Hepatocyte (in vitro differentiated cells): ENCODE data around the gene CKAP5.

Source experiments
- EZH2 ChIP-seq: fragments of 200-600 bp; sonication (generic); IDR thresholded peaks from 2 replicates; pipeline ENCODE4 v1.6.1; 2016; ENCODE audit warnings: antibody characterized with exemption, mild to moderate bottlenecking, borderline replicate concordance
- TF ChIP-seq, protein P1 (sequence below): fragments of 200-600 bp; sonication (generic); IDR thresholded peaks from 2 replicates; pipeline ENCODE4 v1.5.1; 2016; ENCODE audit warnings: antibody characterized with exemption, mild to moderate bottlenecking; ENCODE audit not compliant: poor library complexity

DNA sequence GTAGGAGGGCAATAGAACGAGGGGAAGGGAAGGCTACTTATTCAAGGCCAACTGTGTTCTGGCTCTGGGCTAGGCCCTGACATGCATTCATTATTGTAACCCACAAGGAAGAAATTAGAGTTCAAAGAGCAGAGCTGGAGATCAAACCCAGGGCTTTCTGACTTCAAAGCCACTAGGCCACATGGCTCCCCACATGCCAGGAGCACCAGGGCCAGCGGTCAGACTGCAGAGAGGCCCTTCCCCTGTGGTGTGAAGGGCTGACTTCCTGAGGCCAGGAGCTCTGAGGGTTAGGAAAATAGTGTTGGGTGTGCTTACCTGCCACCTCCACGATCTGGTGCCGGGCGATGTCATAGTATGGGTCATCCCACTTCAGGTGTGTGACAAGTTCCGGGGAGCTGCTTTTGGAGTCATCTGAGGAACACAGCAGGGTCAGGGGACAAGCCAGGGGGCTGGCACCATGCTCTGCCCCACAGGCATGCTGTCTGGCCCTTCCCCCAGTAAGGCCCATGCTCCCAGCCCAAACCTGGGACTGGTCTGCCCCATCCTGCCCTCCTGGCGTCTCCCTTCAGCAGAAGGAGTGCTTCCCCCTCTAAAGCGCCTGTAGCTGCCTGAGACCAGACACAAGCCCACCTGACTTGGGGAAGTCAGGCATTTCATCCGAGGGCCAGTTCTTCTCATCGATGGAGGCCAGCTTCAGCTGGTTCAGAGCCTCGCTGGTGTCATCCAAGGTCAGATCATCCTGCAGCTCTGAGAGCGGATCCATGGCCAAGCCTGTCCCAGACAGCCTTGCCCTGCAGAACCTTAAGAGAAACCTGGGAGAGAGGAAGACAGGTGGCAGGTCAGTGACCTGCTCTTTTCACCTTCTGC is 150.5 kb downstream of the CKAP5 start:
- TF ChIP-seq, protein P1, sequence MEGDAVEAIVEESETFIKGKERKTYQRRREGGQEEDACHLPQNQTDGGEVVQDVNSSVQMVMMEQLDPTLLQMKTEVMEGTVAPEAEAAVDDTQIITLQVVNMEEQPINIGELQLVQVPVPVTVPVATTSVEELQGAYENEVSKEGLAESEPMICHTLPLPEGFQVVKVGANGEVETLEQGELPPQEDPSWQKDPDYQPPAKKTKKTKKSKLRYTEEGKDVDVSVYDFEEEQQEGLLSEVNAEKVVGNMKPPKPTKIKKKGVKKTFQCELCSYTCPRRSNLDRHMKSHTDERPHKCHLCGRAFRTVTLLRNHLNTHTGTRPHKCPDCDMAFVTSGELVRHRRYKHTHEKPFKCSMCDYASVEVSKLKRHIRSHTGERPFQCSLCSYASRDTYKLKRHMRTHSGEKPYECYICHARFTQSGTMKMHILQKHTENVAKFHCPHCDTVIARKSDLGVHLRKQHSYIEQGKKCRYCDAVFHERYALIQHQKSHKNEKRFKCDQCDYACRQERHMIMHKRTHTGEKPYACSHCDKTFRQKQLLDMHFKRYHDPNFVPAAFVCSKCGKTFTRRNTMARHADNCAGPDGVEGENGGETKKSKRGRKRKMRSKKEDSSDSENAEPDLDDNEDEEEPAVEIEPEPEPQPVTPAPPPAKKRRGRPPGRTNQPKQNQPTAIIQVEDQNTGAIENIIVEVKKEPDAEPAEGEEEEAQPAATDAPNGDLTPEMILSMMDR, result no peak
- TF ChIP-seq EZH2, result no peak
